ENCODE measurements around the gene IFT52.

IFT52 gene

GRCh38 chr20:43680981-43681380 is 90.2 kb downstream of the IFT52 start:
- Histone ChIP-seq H3K27me3 (ENCODE audit: control insufficient read depth in 3 of 3, insufficient read depth in 3 of 3, low read depth in 1 of 3, low read length in 3 of 3) (no peaks in the 10 kb centered on the region), H2BK5ac (ENCODE audit: low read length) (no peak overlapping the region), H2BK12ac (ENCODE audit: low read length) (no peak overlapping the region), H4K8ac (ENCODE audit: low read depth, low read length) (no peak overlapping the region), H3K4me1 (ENCODE audit: control insufficient read depth in 2 of 2, insufficient read depth in 1 of 2, low read depth in 1 of 2, low read length in 2 of 2) (peaks cover 0 to 7% of the 10 kb centered on the region in 2 donors), H3K9me3 (replicated peaks in 1 of 2; ENCODE audit: control insufficient read depth in 2 of 2, insufficient read depth in 1 of 2, low read depth in 1 of 2, low read length in 2 of 2) (peaks cover 0 to 4% of the 10 kb centered on the region in 2 donors), H2BK15ac (ENCODE audit: low read length) (no peak overlapping the region), H3K27ac (replicated peaks; ENCODE audit: low read length) (no peak overlapping the region), H3K4me3 (ENCODE audit: low read length in 2 of 2) (no peak overlapping the region), H2AK5ac (ENCODE audit: low read depth, low read length) (no peak overlapping the region), H3K23ac (ENCODE audit: low read depth, low read length, poor library complexity) (no peak overlapping the region), H3K4me2 (ENCODE audit: insufficient read depth, low read length, poor library complexity, severe bottlenecking) (no peak overlapping the region), H3K36me3 (replicated peaks in 1 of 2; ENCODE audit: control insufficient read depth in 2 of 2, insufficient read depth in 2 of 2, low read length in 2 of 2) (peaks cover 14 to 74% of the 10 kb centered on the region in 2 donors), H4K91ac (ENCODE audit: low read depth, low read length, poor library complexity) (no peak overlapping the region), H3K9ac (ENCODE audit: low read depth, low read length, poor library complexity) (no peak overlapping the region), H3K14ac (ENCODE audit: low read length) (no peak overlapping the region), H2BK120ac (ENCODE audit: low read depth, low read length) (no peak overlapping the region), H3K18ac (ENCODE audit: low read length) (no peak overlapping the region), H3K79me1 (ENCODE audit: low read depth, low read length) (peaks cover 2% of the 10 kb centered on the region), H2AFZ (ENCODE audit: low read length) (no peak overlapping the region), H3K4ac (ENCODE audit: low read length) (no peak overlapping the region)
- no peak for DNase-seq (ENCODE audit: low spot score)
- no CpG with 5 or more reads among the region's 7 CpGs for WGBS, 2 donors (ENCODE audit: extremely low coverage in 2 of 2, insufficient read length in 2 of 2, insufficient replicate concordance in 1 of 2)

GRCh38 chr20:43681468-43681942 is 90.8 kb downstream of the IFT52 start:
- no peak overlapping the region for H3K4me3 ChIP-seq (ENCODE audit: low read length in 2 of 2)
- H3K9me3 ChIP-seq (replicated peaks in 1 of 2; ENCODE audit: control insufficient read depth in 2 of 2, insufficient read depth in 1 of 2, low read depth in 1 of 2, low read length in 2 of 2): peaks cover 0 to 2% of the 10 kb centered on the region in 2 donors
- H2BK120ac ChIP-seq (ENCODE audit: low read depth, low read length): no peak overlapping the region
- H3K4me1 ChIP-seq (ENCODE audit: control insufficient read depth in 2 of 2, insufficient read depth in 1 of 2, low read depth in 1 of 2, low read length in 2 of 2): peaks cover 0 to 7% of the 10 kb centered on the region in 2 donors
- no peak overlapping the region for H3K4ac ChIP-seq (ENCODE audit: low read length)
- H4K8ac ChIP-seq (ENCODE audit: low read depth, low read length): no peak overlapping the region
- H3K4me2 ChIP-seq (ENCODE audit: insufficient read depth, low read length, poor library complexity, severe bottlenecking): no peak overlapping the region
- H2BK12ac ChIP-seq (ENCODE audit: low read length): no peak overlapping the region
- H2BK5ac ChIP-seq (ENCODE audit: low read length): no peak overlapping the region
- no peaks in the 10 kb centered on the region for H3K27me3 ChIP-seq (ENCODE audit: control insufficient read depth in 3 of 3, insufficient read depth in 3 of 3, low read depth in 1 of 3, low read length in 3 of 3)
- no peak overlapping the region for H2AK5ac ChIP-seq (ENCODE audit: low read depth, low read length)
- H4K91ac ChIP-seq (ENCODE audit: low read depth, low read length, poor library complexity): no peak overlapping the region
- no peak overlapping the region for H3K14ac ChIP-seq (ENCODE audit: low read length)
- H3K79me1 ChIP-seq (ENCODE audit: low read depth, low read length): peaks cover 2% of the 10 kb centered on the region
- no peak for DNase-seq (ENCODE audit: low spot score)
- WGBS, 2 donors (ENCODE audit: extremely low coverage in 2 of 2, insufficient read length in 2 of 2, insufficient replicate concordance in 1 of 2): no CpG with 5 or more reads among the region's 8 CpGs
- H2BK15ac ChIP-seq (ENCODE audit: low read length): no peak overlapping the region
- peaks cover 17 to 74% of the 10 kb centered on the region in 2 donors for H3K36me3 ChIP-seq (replicated peaks in 1 of 2; ENCODE audit: control insufficient read depth in 2 of 2, insufficient read depth in 2 of 2, low read length in 2 of 2)
- H3K27ac ChIP-seq (replicated peaks; ENCODE audit: low read length): no peak overlapping the region
- no peak overlapping the region for H3K18ac ChIP-seq (ENCODE audit: low read length)
- no peak overlapping the region for H2AFZ ChIP-seq (ENCODE audit: low read length)
- no peak overlapping the region for H3K9ac ChIP-seq (ENCODE audit: low read depth, low read length, poor library complexity)
- no peak overlapping the region for H3K23ac ChIP-seq (ENCODE audit: low read depth, low read length, poor library complexity)

GRCh38 chr20:43681991-43682410 is 91.3 kb downstream of the IFT52 start:
- H2AK5ac ChIP-seq (ENCODE audit: low read depth, low read length): no peak overlapping the region
- H4K8ac ChIP-seq (ENCODE audit: low read depth, low read length): no peak overlapping the region
- H2BK12ac ChIP-seq (ENCODE audit: low read length): no peak overlapping the region
- no peak overlapping the region for H3K27ac ChIP-seq (replicated peaks; ENCODE audit: low read length)
- no peak overlapping the region for H2BK120ac ChIP-seq (ENCODE audit: low read depth, low read length)
- H3K36me3 ChIP-seq (replicated peaks in 1 of 2; ENCODE audit: control insufficient read depth in 2 of 2, insufficient read depth in 2 of 2, low read length in 2 of 2): peaks cover 18 to 74% of the 10 kb centered on the region in 2 donors
- H3K4ac ChIP-seq (ENCODE audit: low read length): no peak overlapping the region
- no peak overlapping the region for H3K18ac ChIP-seq (ENCODE audit: low read length)
- no peak overlapping the region for H4K91ac ChIP-seq (ENCODE audit: low read depth, low read length, poor library complexity)
- H2BK15ac ChIP-seq (ENCODE audit: low read length): no peak overlapping the region
- peaks cover 0 to 2% of the 10 kb centered on the region in 2 donors for H3K9me3 ChIP-seq (replicated peaks in 1 of 2; ENCODE audit: control insufficient read depth in 2 of 2, insufficient read depth in 1 of 2, low read depth in 1 of 2, low read length in 2 of 2)
- no peak overlapping the region for H2BK5ac ChIP-seq (ENCODE audit: low read length)
- no peak overlapping the region for H3K4me3 ChIP-seq (ENCODE audit: low read length in 2 of 2)
- H3K4me1 ChIP-seq (ENCODE audit: control insufficient read depth in 2 of 2, insufficient read depth in 1 of 2, low read depth in 1 of 2, low read length in 2 of 2): peaks cover 0 to 7% of the 10 kb centered on the region in 2 donors
- no CpG with 5 or more reads among the region's 2 CpGs for WGBS, 2 donors (ENCODE audit: extremely low coverage in 2 of 2, insufficient read length in 2 of 2, insufficient replicate concordance in 1 of 2)
- DNase-seq (ENCODE audit: low spot score): no peak
- no peak overlapping the region for H2AFZ ChIP-seq (ENCODE audit: low read length)
- no peaks in the 10 kb centered on the region for H3K27me3 ChIP-seq (ENCODE audit: control insufficient read depth in 3 of 3, insufficient read depth in 3 of 3, low read depth in 1 of 3, low read length in 3 of 3)
- H3K23ac ChIP-seq (ENCODE audit: low read depth, low read length, poor library complexity): no peak overlapping the region
- no peak overlapping the region for H3K4me2 ChIP-seq (ENCODE audit: insufficient read depth, low read length, poor library complexity, severe bottlenecking)
- H3K79me1 ChIP-seq (ENCODE audit: low read depth, low read length): peaks cover 2% of the 10 kb centered on the region
- H3K9ac ChIP-seq (ENCODE audit: low read depth, low read length, poor library complexity): no peak overlapping the region
- H3K14ac ChIP-seq (ENCODE audit: low read length): no peak overlapping the region

- H3K36me3 ChIP-seq (replicated peaks in 1 of 2; ENCODE audit: control insufficient read depth in 2 of 2, insufficient read depth in 2 of 2, low read length in 2 of 2): peaks cover 18 to 74% of the 10 kb centered on the region in 2 donors
- H3K4me1 ChIP-seq (ENCODE audit: control insufficient read depth in 2 of 2, insufficient read depth in 1 of 2, low read depth in 1 of 2, low read length in 2 of 2): peaks cover 0 to 7% of the 10 kb centered on the region in 2 donors
- H2BK5ac ChIP-seq (ENCODE audit: low read length): no peak overlapping the region
- H3K4ac ChIP-seq (ENCODE audit: low read length): no peak overlapping the region
- no peak overlapping the region for H3K23ac ChIP-seq (ENCODE audit: low read depth, low read length, poor library complexity)
- peaks cover 2% of the 10 kb centered on the region for H3K79me1 ChIP-seq (ENCODE audit: low read depth, low read length)
- H3K4me3 ChIP-seq (ENCODE audit: low read length in 2 of 2): no peak overlapping the region
- H4K8ac ChIP-seq (ENCODE audit: low read depth, low read length): no peak overlapping the region
- H2BK120ac ChIP-seq (ENCODE audit: low read depth, low read length): no peak overlapping the region
- WGBS, 2 donors (ENCODE audit: extremely low coverage in 2 of 2, insufficient read length in 2 of 2, insufficient replicate concordance in 1 of 2): no CpG with 5 or more reads among the region's 9 CpGs
- no peak overlapping the region for H3K14ac ChIP-seq (ENCODE audit: low read length)
- no peak overlapping the region for H4K91ac ChIP-seq (ENCODE audit: low read depth, low read length, poor library complexity)
- H3K27me3 ChIP-seq (ENCODE audit: control insufficient read depth in 3 of 3, insufficient read depth in 3 of 3, low read depth in 1 of 3, low read length in 3 of 3): no peaks in the 10 kb centered on the region
- H2AK5ac ChIP-seq (ENCODE audit: low read depth, low read length): no peak overlapping the region
- no peak for DNase-seq (ENCODE audit: low spot score)
- H3K9me3 ChIP-seq (replicated peaks in 1 of 2; ENCODE audit: control insufficient read depth in 2 of 2, insufficient read depth in 1 of 2, low read depth in 1 of 2, low read length in 2 of 2): no peaks in the 10 kb centered on the region
- H2BK12ac ChIP-seq (ENCODE audit: low read length): no peak overlapping the region
- H3K9ac ChIP-seq (ENCODE audit: low read depth, low read length, poor library complexity): no peak overlapping the region
- no peak overlapping the region for H3K18ac ChIP-seq (ENCODE audit: low read length)
- H2BK15ac ChIP-seq (ENCODE audit: low read length): no peak overlapping the region
- no peak overlapping the region for H3K27ac ChIP-seq (replicated peaks; ENCODE audit: low read length)
- no peak overlapping the region for H3K4me2 ChIP-seq (ENCODE audit: insufficient read depth, low read length, poor library complexity, severe bottlenecking)
- H2AFZ ChIP-seq (ENCODE audit: low read length): no peak overlapping the region
Observed at GRCh38 chr20:43682446-43682845, 91.7 kb downstream of the IFT52 start.

Data from neuronal stem cell (in vitro differentiated cells).